DND-41 (cell line): Measurements from ENCODE around the gene CELF1.

Experiments used
- ATAC-seq: fragments of 200-7000 bp; cut with Tn5 transposase; 3 replicates; pipeline ENCODE4 v1.9.1; 2021; ENCODE audit warnings: low read depth; ENCODE audit not compliant: insufficient read depth
- DNase-seq: peaks from one replicate; pipeline ENCODE4 v3.0.0-alpha.2; 2020
- H2AFZ ChIP-seq: 2 replicates; pipeline ENCODE4 v1.6.0; 2012; ENCODE audit warnings: low read depth, low read length
- H3K27ac ChIP-seq: 2 replicates; pipeline ENCODE4 v1.5.1; 2012; ENCODE audit warnings: low read length, inconsistent platforms
- H3K27me3 ChIP-seq: fragments of 200-600 bp; sonication (generic); 2 replicates; pipeline ENCODE4 v1.6.0; 2012; ENCODE audit warnings: low read length, mild to moderate bottlenecking, inconsistent platforms; ENCODE audit not compliant: insufficient read depth, poor library complexity
- H3K36me3 ChIP-seq: 2 replicates; pipeline ENCODE4 v1.5.1; 2012; ENCODE audit warnings: low read length, inconsistent platforms; ENCODE audit not compliant: insufficient read depth
- H3K4me1 ChIP-seq: 2 replicates; pipeline ENCODE4 v1.5.1; 2012; ENCODE audit warnings: mild to moderate bottlenecking, low read length; ENCODE audit not compliant: insufficient read depth
- H3K4me2 ChIP-seq: 2 replicates; pipeline ENCODE4 v1.6.0; 2012; ENCODE audit warnings: mild to moderate bottlenecking, moderate library complexity, low read length, inconsistent platforms; ENCODE audit not compliant: insufficient read depth
- H3K4me3 ChIP-seq, 2 experiments: fragments of 200-600 bp in 1 of 2; shearing (Covaris generic) in 1 of 2; 2 replicates each; pipeline ENCODE4 v1.5.1; 2012 to 2016; ENCODE audit warnings: inconsistent platforms in 2 of 2, low read length in 2 of 2, mild to moderate bottlenecking in 2 of 2, low read depth in 1 of 2, moderate library complexity in 1 of 2
- H3K79me2 ChIP-seq: 2 replicates; pipeline ENCODE4 v1.6.0; 2012; ENCODE audit warnings: low read length, inconsistent platforms; ENCODE audit not compliant: insufficient read depth
- H3K9ac ChIP-seq: 2 replicates; pipeline ENCODE4 v1.6.0; 2012; ENCODE audit warnings: low read depth, mild to moderate bottlenecking, inconsistent platforms, low read length, moderate library complexity
- H3K9me3 ChIP-seq: 2 replicates; pipeline ENCODE4 v1.5.1; 2012; ENCODE audit warnings: low read length, moderate library complexity, mild to moderate bottlenecking, inconsistent platforms; ENCODE audit not compliant: insufficient read depth, severe bottlenecking
- H4K20me1 ChIP-seq: 2 replicates; pipeline ENCODE4 v1.6.0; 2012; ENCODE audit warnings: low read length; ENCODE audit not compliant: insufficient read depth
- EZH2 ChIP-seq: IDR thresholded peaks from 3 replicates; pipeline ENCODE4 v1.6.1; 2012; ENCODE audit warnings: borderline replicate concordance, low read depth, mild to moderate bottlenecking, moderate library complexity, low read length, inconsistent platforms; ENCODE audit not compliant: severe bottlenecking
- TF ChIP-seq, protein P1 (sequence below): IDR thresholded peaks from 2 replicates; pipeline ENCODE4 v1.5.1; 2012; ENCODE audit warnings: borderline replicate concordance, low read length, moderate library complexity, mild to moderate bottlenecking; ENCODE audit not compliant: poor library complexity, severe bottlenecking; ENCODE audit errors: extremely low read depth

The CELF1 gene

DNA sequence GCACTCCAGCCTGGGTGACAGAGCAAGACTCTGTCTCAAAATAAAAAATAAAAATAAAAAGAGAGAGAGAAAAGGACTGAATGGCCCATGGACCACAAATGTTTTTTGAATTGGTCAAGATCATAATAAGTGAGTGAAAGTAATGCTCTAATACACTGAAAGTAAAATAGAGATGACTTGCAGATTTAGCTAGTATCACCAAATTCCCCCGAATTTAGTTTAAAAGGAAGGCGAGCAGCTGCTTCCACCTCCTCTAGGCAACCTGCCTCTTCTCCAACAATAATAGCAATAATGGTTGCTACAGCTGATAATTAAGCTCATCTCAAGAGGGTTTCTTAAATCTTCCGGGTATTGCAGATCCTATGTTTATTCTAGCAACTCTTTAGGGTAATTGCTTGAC is 36.8 kb downstream of the CELF1 start:
- peaks cover 6% of the 10 kb centered on the region; the same call in 1 of the 2 replicates for H3K36me3 ChIP-seq
- DNase-seq (no peak), ATAC-seq (no peak)
- no peak overlapping the region for H3K27ac ChIP-seq
- no peak overlapping the region for H2AFZ ChIP-seq
- H3K9me3 ChIP-seq, result no peaks in the 10 kb centered on the region
- H3K4me2 ChIP-seq, result no peak overlapping the region
- no peaks in the 10 kb centered on the region for H3K4me1 ChIP-seq
- no peak overlapping the region for H3K9ac ChIP-seq
- H3K4me3 ChIP-seq, result no peak overlapping the region
- H3K27me3 ChIP-seq, result no peaks in the 10 kb centered on the region
- H4K20me1 ChIP-seq, result peaks cover 83% of the 10 kb centered on the region
- H3K79me2 ChIP-seq, result peaks cover 100% of the 10 kb centered on the region
- no peak for TF ChIP-seq EZH2
- TF ChIP-seq, protein P1, sequence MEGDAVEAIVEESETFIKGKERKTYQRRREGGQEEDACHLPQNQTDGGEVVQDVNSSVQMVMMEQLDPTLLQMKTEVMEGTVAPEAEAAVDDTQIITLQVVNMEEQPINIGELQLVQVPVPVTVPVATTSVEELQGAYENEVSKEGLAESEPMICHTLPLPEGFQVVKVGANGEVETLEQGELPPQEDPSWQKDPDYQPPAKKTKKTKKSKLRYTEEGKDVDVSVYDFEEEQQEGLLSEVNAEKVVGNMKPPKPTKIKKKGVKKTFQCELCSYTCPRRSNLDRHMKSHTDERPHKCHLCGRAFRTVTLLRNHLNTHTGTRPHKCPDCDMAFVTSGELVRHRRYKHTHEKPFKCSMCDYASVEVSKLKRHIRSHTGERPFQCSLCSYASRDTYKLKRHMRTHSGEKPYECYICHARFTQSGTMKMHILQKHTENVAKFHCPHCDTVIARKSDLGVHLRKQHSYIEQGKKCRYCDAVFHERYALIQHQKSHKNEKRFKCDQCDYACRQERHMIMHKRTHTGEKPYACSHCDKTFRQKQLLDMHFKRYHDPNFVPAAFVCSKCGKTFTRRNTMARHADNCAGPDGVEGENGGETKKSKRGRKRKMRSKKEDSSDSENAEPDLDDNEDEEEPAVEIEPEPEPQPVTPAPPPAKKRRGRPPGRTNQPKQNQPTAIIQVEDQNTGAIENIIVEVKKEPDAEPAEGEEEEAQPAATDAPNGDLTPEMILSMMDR, result no peak

DNA sequence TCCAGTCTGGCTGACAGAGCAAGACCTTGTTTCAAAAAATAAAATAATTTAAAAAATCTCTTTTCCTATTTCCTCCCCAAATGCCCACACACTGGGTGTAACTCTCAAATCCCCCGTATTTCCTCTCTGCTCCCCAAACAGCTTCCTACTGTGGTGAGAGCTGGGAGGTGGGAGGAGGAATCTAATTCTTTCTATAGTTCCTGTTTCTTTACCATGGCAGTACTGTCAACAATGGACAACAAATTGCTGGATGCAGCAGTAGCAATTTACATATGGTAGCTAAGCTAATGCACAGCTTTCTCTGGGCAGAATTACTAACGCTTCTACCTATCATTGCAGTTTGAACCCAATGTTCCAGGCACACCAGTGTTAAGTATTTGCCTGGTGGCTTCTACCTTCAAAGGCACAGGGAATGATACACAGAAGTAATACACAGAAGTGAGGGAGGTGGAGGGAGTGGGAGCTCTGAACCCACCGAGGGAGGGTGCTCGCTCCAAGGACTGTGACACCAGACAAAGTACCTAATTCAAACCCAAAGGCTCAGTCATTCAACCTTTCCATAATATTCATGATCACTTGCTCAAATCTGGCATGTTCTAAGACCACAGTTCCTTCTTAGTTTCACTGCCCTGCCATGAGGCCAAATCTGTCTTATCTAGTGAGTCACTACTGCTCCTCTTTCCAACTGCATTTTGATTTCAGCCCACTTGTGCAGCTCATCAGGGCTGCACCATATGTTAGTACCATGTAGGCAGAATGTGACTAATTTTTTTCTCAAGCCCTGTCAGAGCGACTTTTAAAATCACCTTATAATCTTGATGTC is 37.9 kb downstream of the CELF1 start:
- Histone ChIP-seq H3K9ac (no peak overlapping the region), H3K4me1 (no peaks in the 10 kb centered on the region), H2AFZ (no peak overlapping the region), H3K36me3 (peaks cover 12% of the 10 kb centered on the region; the same call in 1 of the 2 replicates), H4K20me1 (peaks cover 85% of the 10 kb centered on the region), H3K9me3 (no peaks in the 10 kb centered on the region), H3K79me2 (peaks cover 100% of the 10 kb centered on the region), H3K27me3 (no peaks in the 10 kb centered on the region), H3K27ac (no peak overlapping the region), H3K4me2 (no peak overlapping the region), H3K4me3 (no peak overlapping the region)
- DNase-seq (no peak), ATAC-seq (0 out of 3 replicates have a peak, but pooled peaks have one; percentile 34)
- TF ChIP-seq, protein P1, result no peak
- no peak for TF ChIP-seq EZH2

DNA sequence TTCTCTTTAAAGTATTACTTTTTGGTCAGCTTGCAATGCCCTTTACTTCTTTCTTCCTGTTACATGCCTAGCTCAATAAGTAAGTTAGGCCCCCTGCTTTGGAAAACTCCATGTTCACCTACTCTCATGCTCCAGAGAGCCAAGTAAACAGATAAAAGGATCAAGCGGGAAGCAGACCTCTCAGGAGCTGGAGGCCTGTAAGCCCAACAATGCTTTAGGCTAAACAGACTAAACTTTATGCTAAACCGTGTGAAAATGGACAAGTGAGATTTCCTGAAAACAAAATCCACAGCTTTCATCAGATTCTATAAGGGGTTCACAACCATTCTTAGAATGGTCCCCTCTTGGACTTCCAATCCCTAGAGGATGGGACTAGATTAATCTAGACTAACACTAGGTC is 40.2 kb downstream of the CELF1 start:
- Histone ChIP-seq H3K27me3 (no peaks in the 10 kb centered on the region), H2AFZ (no peak overlapping the region), H3K79me2 (peaks cover 100% of the 10 kb centered on the region), H3K27ac (no peak overlapping the region), H3K36me3 (peaks cover 15% of the 10 kb centered on the region; the same call in 1 of the 2 replicates), H4K20me1 (peaks cover 88% of the 10 kb centered on the region), H3K9ac (no peak overlapping the region), H3K4me2 (no peak overlapping the region), H3K9me3 (no peaks in the 10 kb centered on the region), H3K4me1 (no peaks in the 10 kb centered on the region), H3K4me3 (no peak overlapping the region)
- DNase-seq (no peak), ATAC-seq (no peak)
- TF ChIP-seq, protein P1, result no peak
- no peak for TF ChIP-seq EZH2
